HL-60/S4 (cell line): Measurements from ENCODE around the gene KAT7.
"Not testable (repeated sequence)": the region's sequence is repeated elsewhere in the genome, so short reads cannot be mapped to it uniquely, and the experiment has no call there.

ENCODE experiments used
- in situ Hi-C: fragments of 300-500 bp; cut with MboI; formaldehyde crosslinking; loops from 2 replicates; pipeline ENCODE4 v1.14.3; 2022; ENCODE audit warnings: low sequenced_read_pairs

KAT7 gene

GRCh38 chr17:49798182-49798581 is 9.7 kb downstream of the KAT7 start:
- in situ Hi-C loops = no loop called here

GRCh38 chr17:49798738-49799137 is 10.3 kb downstream of the KAT7 start:
- in situ Hi-C loops = no loop called here

- in situ Hi-C loops = no loop called here
These were observed 20.6 kb downstream of the KAT7 start for GRCh38 chr17:49809056-49809455.

- in situ Hi-C loops = no loop called here
These were observed 26.5 kb downstream of the KAT7 start for GRCh38 chr17:49814781-49815529.

- in situ Hi-C loops = no loop called here
These were observed 27.3 kb downstream of the KAT7 start for GRCh38 chr17:49815761-49816281.

GRCh38 chr17:49817993-49818392 is 29.5 kb downstream of the KAT7 start:
- in situ Hi-C loops = no loop called here

GRCh38 chr17:49819138-49819537 is 30.7 kb downstream of the KAT7 start:
- in situ Hi-C loops = no loop called here

- in situ Hi-C loops = no loop called here
These were observed 31.2 kb downstream of the KAT7 start for GRCh38 chr17:49819651-49820050.

GRCh38 chr17:49820773-49821172 is 32.3 kb downstream of the KAT7 start:
- in situ Hi-C loops = no loop called here

GRCh38 chr17:49821466-49821865 is 33.0 kb downstream of the KAT7 start:
- in situ Hi-C loops = no loop called here

GRCh38 chr17:49821916-49822315 is 33.4 kb downstream of the KAT7 start:
- in situ Hi-C loops = no loop called here

GRCh38 chr17:49822829-49823228 is 34.3 kb downstream of the KAT7 start:
- in situ Hi-C loops = no loop called here

- in situ Hi-C loops = no loop called here
These were observed 35.1 kb downstream of the KAT7 start for GRCh38 chr17:49823614-49824013.

GRCh38 chr17:49825645-49826044 is 37.2 kb downstream of the KAT7 start:
- in situ Hi-C loops = no loop called here

- in situ Hi-C loops = not testable (repeated sequence)
These were observed 39.8 kb downstream of the KAT7 start for GRCh38 chr17:49828325-49828724.

GRCh38 chr17:49829026-49829425 is 40.5 kb downstream of the KAT7 start:
- in situ Hi-C loops = no loop called here

GRCh38 chr17:49830605-49831004 is 42.1 kb downstream of the KAT7 start:
- in situ Hi-C loops = no loop called here

- in situ Hi-C loops = no loop called here
These were observed 44.5 kb downstream of the KAT7 start for GRCh38 chr17:49832840-49833599.

- in situ Hi-C loops = no loop called here
These were observed 45.8 kb downstream of the KAT7 start for GRCh38 chr17:49834118-49834743.

- in situ Hi-C loops = no loop called here
These were observed 47.0 kb downstream of the KAT7 start for GRCh38 chr17:49835472-49835871.

GRCh38 chr17:49836111-49837030 is 47.9 kb downstream of the KAT7 start:
- in situ Hi-C loops = no loop called here
